ENCODE measurements around the gene PPP3CA. TPM values are rescaled to one million over a fixed set of nuclear protein-coding genes. Genes with fewer than 3 reads are reported as not detected.

The PPP3CA gene
- total RNA-seq, 4 donors from 2014 or later: 19.0 to 39.6 (median 20.3) TPM

GRCh38 chr4:101032541-101032940 is 314.8 kb downstream of the PPP3CA start:
- Histone ChIP-seq H3K27ac (no peak overlapping the region), H3K4me3 (no peak overlapping the region), H3K9me3 (no peaks in the 10 kb centered on the region), H3K36me3 (peaks cover 0 to 6% (median 0%) of the 10 kb centered on the region in 3 donors), H3K27me3 (no peaks in the 10 kb centered on the region), H3K4me1 (no peaks in the 10 kb centered on the region)
- TF ChIP-seq POLR2A (IDR thresholded peaks at IDR 0.05): no peak
- TF ChIP-seq, protein P1, sequence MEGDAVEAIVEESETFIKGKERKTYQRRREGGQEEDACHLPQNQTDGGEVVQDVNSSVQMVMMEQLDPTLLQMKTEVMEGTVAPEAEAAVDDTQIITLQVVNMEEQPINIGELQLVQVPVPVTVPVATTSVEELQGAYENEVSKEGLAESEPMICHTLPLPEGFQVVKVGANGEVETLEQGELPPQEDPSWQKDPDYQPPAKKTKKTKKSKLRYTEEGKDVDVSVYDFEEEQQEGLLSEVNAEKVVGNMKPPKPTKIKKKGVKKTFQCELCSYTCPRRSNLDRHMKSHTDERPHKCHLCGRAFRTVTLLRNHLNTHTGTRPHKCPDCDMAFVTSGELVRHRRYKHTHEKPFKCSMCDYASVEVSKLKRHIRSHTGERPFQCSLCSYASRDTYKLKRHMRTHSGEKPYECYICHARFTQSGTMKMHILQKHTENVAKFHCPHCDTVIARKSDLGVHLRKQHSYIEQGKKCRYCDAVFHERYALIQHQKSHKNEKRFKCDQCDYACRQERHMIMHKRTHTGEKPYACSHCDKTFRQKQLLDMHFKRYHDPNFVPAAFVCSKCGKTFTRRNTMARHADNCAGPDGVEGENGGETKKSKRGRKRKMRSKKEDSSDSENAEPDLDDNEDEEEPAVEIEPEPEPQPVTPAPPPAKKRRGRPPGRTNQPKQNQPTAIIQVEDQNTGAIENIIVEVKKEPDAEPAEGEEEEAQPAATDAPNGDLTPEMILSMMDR (IDR thresholded peaks at IDR 0.05): no peak
- no peak for DNase-seq

DNA sequence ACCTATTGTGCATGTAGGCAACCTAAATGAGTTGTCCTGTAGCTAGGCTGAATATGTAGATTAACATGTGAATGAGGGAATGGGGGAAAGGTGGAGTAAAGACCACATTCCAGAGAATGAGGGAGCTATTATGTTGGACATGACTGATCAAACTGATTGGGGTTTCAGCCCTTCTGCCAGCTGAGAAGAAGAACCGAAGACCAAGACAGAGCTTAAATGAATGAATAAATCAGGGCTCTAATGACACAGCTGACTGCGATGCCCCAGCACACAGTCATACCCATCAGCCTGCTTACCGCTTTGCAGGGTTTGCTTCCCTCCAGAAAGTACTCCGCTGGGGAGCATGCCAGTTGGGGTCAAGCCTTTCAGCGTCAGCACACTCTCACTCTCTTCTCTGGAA is 315.4 kb downstream of the PPP3CA start:
- H3K4me1 ChIP-seq: no peaks in the 10 kb centered on the region
- no peak overlapping the region for H3K27ac ChIP-seq
- H3K36me3 ChIP-seq: peaks cover 0 to 6% (median 0%) of the 10 kb centered on the region in 3 donors
- H3K4me3 ChIP-seq: no peak overlapping the region
- TF ChIP-seq, protein P1 (IDR thresholded peaks at IDR 0.05): no peak
- TF ChIP-seq POLR2A (IDR thresholded peaks at IDR 0.05): no peak
- no peaks in the 10 kb centered on the region for H3K9me3 ChIP-seq
- no peak for DNase-seq
- no peaks in the 10 kb centered on the region for H3K27me3 ChIP-seq

- DNase-seq: no peak
- peaks cover 0 to 13% (median 0%) of the 10 kb centered on the region in 3 donors for H3K36me3 ChIP-seq
- no peak overlapping the region for H3K27ac ChIP-seq
- no peaks in the 10 kb centered on the region for H3K27me3 ChIP-seq
- no peaks in the 10 kb centered on the region for H3K9me3 ChIP-seq
- TF ChIP-seq, protein P1 (IDR thresholded peaks at IDR 0.05): no peak
- TF ChIP-seq POLR2A (IDR thresholded peaks at IDR 0.05): no peak
- H3K4me3 ChIP-seq: no peak overlapping the region
- H3K4me1 ChIP-seq: no peaks in the 10 kb centered on the region
These were observed 318.4 kb downstream of the PPP3CA start for GRCh38 chr4:101028886-101029285.

DNA sequence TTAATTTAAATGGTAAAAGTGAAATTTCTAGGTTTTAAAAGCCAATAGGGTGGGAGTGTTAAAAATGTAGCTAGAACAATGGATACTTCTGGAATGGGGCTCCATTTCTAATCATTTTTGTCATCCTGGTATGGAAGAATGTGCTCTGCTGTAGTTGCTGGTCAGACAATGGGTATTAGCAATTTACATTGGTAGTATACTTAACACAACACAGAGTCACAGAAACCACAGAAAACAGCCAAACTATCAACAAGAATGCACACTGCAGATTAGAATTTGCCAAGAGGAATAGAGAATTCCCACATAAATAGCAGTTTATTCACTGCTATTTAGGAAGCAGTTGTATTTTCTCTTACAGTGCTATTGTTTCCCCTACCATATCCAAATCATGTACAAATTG is 319.6 kb downstream of the PPP3CA start:
- Histone ChIP-seq H3K4me3 (no peak overlapping the region), H3K9me3 (no peaks in the 10 kb centered on the region), H3K36me3 (peaks cover 0 to 14% (median 0%) of the 10 kb centered on the region in 3 donors), H3K27me3 (no peaks in the 10 kb centered on the region), H3K27ac (no peak overlapping the region), H3K4me1 (no peaks in the 10 kb centered on the region)
- no peak for TF ChIP-seq POLR2A (IDR thresholded peaks at IDR 0.05)
- TF ChIP-seq, protein P1 (IDR thresholded peaks at IDR 0.05): no peak
- DNase-seq: no peak

DNA sequence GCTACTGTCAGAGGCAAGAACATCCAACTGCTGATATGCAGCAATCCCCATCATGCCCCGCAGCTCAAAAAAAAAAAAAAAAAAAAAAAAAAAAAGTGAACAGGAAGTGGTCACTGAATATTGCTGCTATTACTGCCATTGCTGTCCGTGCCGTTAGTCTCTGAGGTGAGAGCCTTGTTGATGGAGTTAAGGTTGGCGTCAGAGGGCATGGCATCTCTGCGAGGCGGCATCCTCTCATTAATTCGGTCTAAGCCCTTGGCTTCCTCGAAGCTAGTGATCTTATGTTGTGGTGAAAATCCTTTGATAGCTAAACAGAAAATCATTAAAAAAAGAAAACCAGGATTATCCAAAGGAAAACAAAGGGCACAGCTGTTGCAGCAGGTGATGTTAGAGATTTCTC is 321.6 kb downstream of the PPP3CA start:
- Histone ChIP-seq H3K4me1 (no peaks in the 10 kb centered on the region), H3K36me3 (peaks cover 0 to 11% (median 0%) of the 10 kb centered on the region in 3 donors), H3K27ac (no peak overlapping the region), H3K4me3 (no peak overlapping the region), H3K9me3 (no peaks in the 10 kb centered on the region), H3K27me3 (no peaks in the 10 kb centered on the region)
- TF ChIP-seq, protein P1 (IDR thresholded peaks at IDR 0.05): no peak
- TF ChIP-seq POLR2A (IDR thresholded peaks at IDR 0.05): no peak
- no peak for DNase-seq

Measured in Peyer's patch (tissue), 4 donors.